ENCODE results near the gene PRR23E. TPM values are rescaled to one million over a fixed set of nuclear protein-coding genes. Genes with fewer than 3 reads are reported as not detected.

PRR23E gene
- total RNA-seq, 1 experiment from 2014 or later = not detected

GRCh38 chr3:127161236-127161635 is 31.7 kb upstream of the PRR23E start:
- Histone ChIP-seq H3K4me3 (ENCODE audit: low read length) (no peak overlapping the region), H3K4me1 (ENCODE audit: insufficient read depth, low read length) (no peaks in the 10 kb centered on the region), H3K27me3 (ENCODE audit: low read length) (peaks cover 13% of the 10 kb centered on the region), H3K27ac (ENCODE audit: low read length) (no peak overlapping the region), H3K79me2 (ENCODE audit: low read length) (no peaks in the 10 kb centered on the region), H3K4me2 (ENCODE audit: low read length) (no peak overlapping the region), H4K20me1 (ENCODE audit: low read length) (no peaks in the 10 kb centered on the region), H3F3A (ENCODE audit: low read length, unreplicated experiment) (no peaks in the 10 kb centered on the region), H3K36me3 (ENCODE audit: low read depth, low read length) (no peaks in the 10 kb centered on the region), H3K9me3 (ENCODE audit: low read length) (no peaks in the 10 kb centered on the region), H2AFZ (ENCODE audit: low read length) (no peak overlapping the region), H3K9me2 (replicated peaks; ENCODE audit: low read length) (no peaks in the 10 kb centered on the region), H3K9ac (ENCODE audit: low read length) (no peak overlapping the region)
- ATAC-seq (no peak), DNase-seq (no peak)
- no TSS peak for BruUV-seq (replicated peaks)
- ChIA-PET POLR2A (ENCODE audit: unreplicated experiment) (no interaction called here), CTCF (no interaction called here)
- intact Hi-C loops (cut with micrococcal nuclease) = no loop called here
- TF ChIP-seq, protein P1, sequence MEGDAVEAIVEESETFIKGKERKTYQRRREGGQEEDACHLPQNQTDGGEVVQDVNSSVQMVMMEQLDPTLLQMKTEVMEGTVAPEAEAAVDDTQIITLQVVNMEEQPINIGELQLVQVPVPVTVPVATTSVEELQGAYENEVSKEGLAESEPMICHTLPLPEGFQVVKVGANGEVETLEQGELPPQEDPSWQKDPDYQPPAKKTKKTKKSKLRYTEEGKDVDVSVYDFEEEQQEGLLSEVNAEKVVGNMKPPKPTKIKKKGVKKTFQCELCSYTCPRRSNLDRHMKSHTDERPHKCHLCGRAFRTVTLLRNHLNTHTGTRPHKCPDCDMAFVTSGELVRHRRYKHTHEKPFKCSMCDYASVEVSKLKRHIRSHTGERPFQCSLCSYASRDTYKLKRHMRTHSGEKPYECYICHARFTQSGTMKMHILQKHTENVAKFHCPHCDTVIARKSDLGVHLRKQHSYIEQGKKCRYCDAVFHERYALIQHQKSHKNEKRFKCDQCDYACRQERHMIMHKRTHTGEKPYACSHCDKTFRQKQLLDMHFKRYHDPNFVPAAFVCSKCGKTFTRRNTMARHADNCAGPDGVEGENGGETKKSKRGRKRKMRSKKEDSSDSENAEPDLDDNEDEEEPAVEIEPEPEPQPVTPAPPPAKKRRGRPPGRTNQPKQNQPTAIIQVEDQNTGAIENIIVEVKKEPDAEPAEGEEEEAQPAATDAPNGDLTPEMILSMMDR (conservative IDR thresholded peaks at IDR 0.05; ENCODE audit: low read depth, low read length) = no peak
- no peak for TF ChIP-seq EZH2phosphoT487 (IDR thresholded peaks at IDR 0.05; ENCODE audit: borderline replicate concordance, low read length)
- TF ChIP-seq EZH2 (IDR thresholded peaks at IDR 0.05; ENCODE audit: low read length, unreplicated experiment) = no peak

- H3K9me3 ChIP-seq (ENCODE audit: low read length) = no peaks in the 10 kb centered on the region
- no peak overlapping the region for H2AFZ ChIP-seq (ENCODE audit: low read length)
- H3K79me2 ChIP-seq (ENCODE audit: low read length) = no peaks in the 10 kb centered on the region
- no peaks in the 10 kb centered on the region for H4K20me1 ChIP-seq (ENCODE audit: low read length)
- no TSS peak for BruUV-seq (replicated peaks)
- no peak overlapping the region for H3K4me2 ChIP-seq (ENCODE audit: low read length)
- ATAC-seq (no peak), DNase-seq (no peak)
- H3K9ac ChIP-seq (ENCODE audit: low read length) = no peak overlapping the region
- H3K9me2 ChIP-seq (replicated peaks; ENCODE audit: low read length) = no peaks in the 10 kb centered on the region
- peaks cover 5% of the 10 kb centered on the region for H3K27me3 ChIP-seq (ENCODE audit: low read length)
- H3K27ac ChIP-seq (ENCODE audit: low read length) = no peak overlapping the region
- no peaks in the 10 kb centered on the region for H3K4me1 ChIP-seq (ENCODE audit: insufficient read depth, low read length)
- intact Hi-C loops (cut with micrococcal nuclease) = no loop called here
- CTCF ChIA-PET = no interaction called here
- POLR2A ChIA-PET (ENCODE audit: unreplicated experiment) = no interaction called here
- H3F3A ChIP-seq (ENCODE audit: low read length, unreplicated experiment) = no peaks in the 10 kb centered on the region
- H3K36me3 ChIP-seq (ENCODE audit: low read depth, low read length) = no peaks in the 10 kb centered on the region
- TF ChIP-seq, protein P1 (conservative IDR thresholded peaks at IDR 0.05; ENCODE audit: low read depth, low read length) = no peak
- TF ChIP-seq EZH2phosphoT487 (IDR thresholded peaks at IDR 0.05; ENCODE audit: borderline replicate concordance, low read length) = no peak
- TF ChIP-seq EZH2 (IDR thresholded peaks at IDR 0.05; ENCODE audit: low read length, unreplicated experiment) = no peak
- H3K4me3 ChIP-seq (ENCODE audit: low read length) = no peak overlapping the region
Observed at GRCh38 chr3:127161973-127162579, 30.9 kb upstream of the PRR23E start.

DNA sequence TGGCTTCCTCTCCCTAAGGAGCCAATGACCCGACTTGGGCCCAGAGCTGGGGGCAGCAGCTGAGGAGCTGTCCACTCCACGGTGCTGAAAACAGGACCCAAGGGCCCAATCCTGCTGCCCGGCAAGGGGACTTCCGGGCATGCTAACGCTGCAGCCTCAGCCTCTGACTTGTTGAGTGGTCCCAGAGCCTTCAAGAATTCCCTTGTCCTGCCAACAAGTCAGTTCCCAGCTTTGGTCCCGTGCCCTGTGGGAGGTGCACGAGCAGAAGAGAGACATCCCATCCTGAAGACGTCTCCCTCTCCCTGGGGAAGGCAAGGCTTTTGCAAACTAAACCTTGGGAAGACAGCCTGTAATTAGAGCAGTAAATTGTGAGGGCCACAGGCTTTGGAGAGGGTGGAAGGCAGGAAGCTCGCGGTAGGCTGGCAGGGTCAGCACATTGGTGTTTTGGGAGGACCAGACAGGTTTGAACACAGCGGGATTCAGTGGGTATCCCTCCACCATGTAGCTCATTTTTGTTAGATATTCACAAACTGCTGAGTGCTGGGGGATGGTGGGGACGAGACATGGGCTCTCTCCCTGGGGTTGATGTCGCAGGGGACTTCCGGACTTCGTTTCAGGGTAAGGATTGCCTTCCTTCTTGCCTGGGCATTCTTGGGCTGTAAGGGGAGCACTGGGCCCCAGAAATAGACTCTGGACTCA is 29.8 kb upstream of the PRR23E start:
- no TSS peak for BruUV-seq (replicated peaks)
- ATAC-seq = no peak
- CTCF ChIA-PET = no interaction called here
- H3K36me3 ChIP-seq (ENCODE audit: low read depth, low read length) = no peaks in the 10 kb centered on the region
- no peaks in the 10 kb centered on the region for H3K9me3 ChIP-seq (ENCODE audit: low read length)
- no peaks in the 10 kb centered on the region for H3F3A ChIP-seq (ENCODE audit: low read length, unreplicated experiment)
- POLR2A ChIA-PET (ENCODE audit: unreplicated experiment) = no interaction called here
- no peaks in the 10 kb centered on the region for H4K20me1 ChIP-seq (ENCODE audit: low read length)
- no peak overlapping the region for H3K9ac ChIP-seq (ENCODE audit: low read length)
- peak; percentile 11 for DNase-seq
- H3K27ac ChIP-seq (ENCODE audit: low read length) = no peak overlapping the region
- no peak overlapping the region for H2AFZ ChIP-seq (ENCODE audit: low read length)
- no peaks in the 10 kb centered on the region for H3K79me2 ChIP-seq (ENCODE audit: low read length)
- peaks cover 9% of the 10 kb centered on the region for H3K27me3 ChIP-seq (ENCODE audit: low read length)
- no peaks in the 10 kb centered on the region for H3K4me1 ChIP-seq (ENCODE audit: insufficient read depth, low read length)
- no peak overlapping the region for H3K4me3 ChIP-seq (ENCODE audit: low read length)
- intact Hi-C loops (cut with micrococcal nuclease) = no loop called here
- TF ChIP-seq, protein P1 (conservative IDR thresholded peaks at IDR 0.05; ENCODE audit: low read depth, low read length) = no peak
- TF ChIP-seq EZH2 (IDR thresholded peaks at IDR 0.05; ENCODE audit: low read length, unreplicated experiment) = no peak
- TF ChIP-seq EZH2phosphoT487 (IDR thresholded peaks at IDR 0.05; ENCODE audit: borderline replicate concordance, low read length) = no peak
- no peaks in the 10 kb centered on the region for H3K9me2 ChIP-seq (replicated peaks; ENCODE audit: low read length)
- H3K4me2 ChIP-seq (ENCODE audit: low read length) = no peak overlapping the region

All from PC-3 (cell line).